ENCODE measurements around the gene TSSK6. TPM values are rescaled to one million over a fixed set of nuclear protein-coding genes. Genes with fewer than 3 reads are reported as not detected.

The TSSK6 gene
- total RNA-seq, 1 donor from 2014 or later = 2.3 TPM

GRCh38 chr19:19551853-19552192, 36.5 kb upstream of the TSSK6 start:
- H3K9me3 Mint-ChIP-seq = no peaks in the 10 kb centered on the region
- H3K27me3 Mint-ChIP-seq = peaks cover 3% of the 10 kb centered on the region
- no peak overlapping the region for H3K27ac Mint-ChIP-seq
- DNase-seq (ENCODE audit: extremely low spot score, unreplicated experiment) = no peak
- TF ChIP-seq CTCF (conservative IDR thresholded peaks at IDR 0.05) = no peak
- no peak overlapping the region for H3K4me3 Mint-ChIP-seq
- no peaks in the 10 kb centered on the region for H3K36me3 Mint-ChIP-seq
- H3K4me1 Mint-ChIP-seq (ENCODE audit: unreplicated experiment) = no peaks in the 10 kb centered on the region

DNA sequence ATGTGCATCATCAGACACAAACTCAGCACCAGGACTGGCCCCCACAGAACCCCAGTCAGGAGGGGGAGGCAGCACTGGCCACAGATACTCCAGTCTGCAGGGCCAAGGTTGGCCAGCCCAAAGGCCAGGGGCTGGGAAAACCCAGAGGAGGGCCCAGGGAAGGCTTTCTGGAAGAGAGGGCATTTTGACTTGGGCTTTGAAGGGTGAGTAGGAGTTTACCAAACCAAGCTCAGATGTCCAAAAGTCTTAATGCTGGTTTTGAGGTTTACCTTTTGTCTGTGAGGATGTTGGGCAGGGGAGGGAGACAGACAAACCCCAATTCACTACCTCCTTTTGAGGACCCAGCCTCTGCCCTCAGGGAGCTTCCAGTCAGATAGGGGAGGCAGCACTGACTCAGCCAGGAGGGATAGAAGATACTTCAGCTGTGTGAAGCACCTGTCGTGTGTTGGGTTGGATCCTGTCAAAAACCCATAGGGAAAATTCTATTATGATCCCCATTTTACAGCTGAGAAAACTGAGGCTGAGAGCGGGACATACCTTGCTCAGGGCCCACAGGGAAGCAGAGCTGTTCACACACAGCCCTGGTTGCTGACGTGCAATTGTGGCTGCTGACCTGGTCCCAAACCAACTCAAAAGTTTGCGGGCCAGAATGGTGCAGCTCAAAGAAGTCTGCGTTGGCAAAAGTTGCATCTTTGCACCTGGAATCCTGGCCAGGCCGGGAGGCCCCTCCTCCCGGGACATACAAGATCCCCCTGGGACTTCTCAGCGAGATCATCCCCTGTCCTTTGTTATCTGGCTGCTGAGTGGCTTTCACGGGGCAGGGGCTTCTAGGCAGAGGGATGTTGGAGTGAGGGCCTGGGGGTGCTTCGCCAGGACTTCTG, 35.9 kb upstream of the TSSK6 start:
- H3K4me1 Mint-ChIP-seq (ENCODE audit: unreplicated experiment) = no peaks in the 10 kb centered on the region
- H3K9me3 Mint-ChIP-seq = no peaks in the 10 kb centered on the region
- no peak for TF ChIP-seq CTCF (conservative IDR thresholded peaks at IDR 0.05)
- H3K27ac Mint-ChIP-seq = no peak overlapping the region
- H3K27me3 Mint-ChIP-seq = peaks cover 3% of the 10 kb centered on the region
- DNase-seq (ENCODE audit: extremely low spot score, unreplicated experiment) = no peak
- H3K4me3 Mint-ChIP-seq = no peak overlapping the region
- no peaks in the 10 kb centered on the region for H3K36me3 Mint-ChIP-seq

- no peaks in the 10 kb centered on the region for H3K4me1 Mint-ChIP-seq (ENCODE audit: unreplicated experiment)
- H3K27ac Mint-ChIP-seq = no peak overlapping the region
- no peak overlapping the region for H3K4me3 Mint-ChIP-seq
- H3K9me3 Mint-ChIP-seq = no peaks in the 10 kb centered on the region
- H3K27me3 Mint-ChIP-seq = peaks cover 3% of the 10 kb centered on the region
- no peak for DNase-seq (ENCODE audit: extremely low spot score, unreplicated experiment)
- no peaks in the 10 kb centered on the region for H3K36me3 Mint-ChIP-seq
- TF ChIP-seq CTCF (conservative IDR thresholded peaks at IDR 0.05) = no peak
These were observed 35.2 kb upstream of the TSSK6 start for GRCh38 chr19:19550485-19550929.

- Mint-ChIP-seq H3K4me1 (ENCODE audit: unreplicated experiment) (no peaks in the 10 kb centered on the region), H3K9me3 (no peaks in the 10 kb centered on the region), H3K27ac (no peak overlapping the region), H3K4me3 (no peak overlapping the region), H3K27me3 (peaks cover 3% of the 10 kb centered on the region), H3K36me3 (no peaks in the 10 kb centered on the region)
- no peak for DNase-seq (ENCODE audit: extremely low spot score, unreplicated experiment)
- no peak for TF ChIP-seq CTCF (conservative IDR thresholded peaks at IDR 0.05)
These were observed 34.6 kb upstream of the TSSK6 start for GRCh38 chr19:19549804-19550464.

GRCh38 chr19:19548915-19549759, 33.8 kb upstream of the TSSK6 start:
- H3K27me3 Mint-ChIP-seq = peaks cover 3% of the 10 kb centered on the region
- no peak for DNase-seq (ENCODE audit: extremely low spot score, unreplicated experiment)
- H3K9me3 Mint-ChIP-seq = no peaks in the 10 kb centered on the region
- H3K4me1 Mint-ChIP-seq (ENCODE audit: unreplicated experiment) = no peaks in the 10 kb centered on the region
- H3K27ac Mint-ChIP-seq = no peak overlapping the region
- no peak overlapping the region for H3K4me3 Mint-ChIP-seq
- no peak for TF ChIP-seq CTCF (conservative IDR thresholded peaks at IDR 0.05)
- no peaks in the 10 kb centered on the region for H3K36me3 Mint-ChIP-seq

Data from type B pancreatic cell (in vitro differentiated cells).